Neutrophil (primary cell): ENCODE data around the gene HK1.

Experiments used
- H3K27ac ChIP-seq: fragments of 200-600 bp; sonication (generic); 2 replicates; pipeline ENCODE4 v1.5.1; 2016; ENCODE audit warnings: mild to moderate bottlenecking, moderate library complexity
- H3K27me3 ChIP-seq: fragments of 200-600 bp; sonication (generic); 2 replicates; pipeline ENCODE4 v1.6.0; 2016; ENCODE audit warnings: mild to moderate bottlenecking
- H3K36me3 ChIP-seq: fragments of 200-600 bp; sonication (generic); 2 replicates; pipeline ENCODE4 v1.5.1; 2017
- H3K4me1 ChIP-seq, 2 experiments: fragments of 200-600 bp in 1 of 2; sonication (generic) in 1 of 2; 1 replicate in 1 of 2; 2 replicates in 1 of 2; pipeline versions ENCODE4 v1.5.1 to v1.6.1; 2013 to 2016; ENCODE audit warnings: low read depth in 1 of 2, low read length in 1 of 2, mild to moderate bottlenecking in 1 of 2, moderate library complexity in 1 of 2; ENCODE audit not compliant: control insufficient read depth in 1 of 2, insufficient read depth in 1 of 2
- H3K4me3 ChIP-seq, 2 experiments: fragments of 200-600 bp in 1 of 2; sonication (generic) in 1 of 2; 1 replicate in 1 of 2; 2 replicates in 1 of 2; pipeline ENCODE4 v1.5.1; 2013 to 2016; ENCODE audit warnings: low read depth in 1 of 2, low read length in 1 of 2, mild to moderate bottlenecking in 1 of 2, moderate library complexity in 1 of 2
- H3K9me3 ChIP-seq: fragments of 200-600 bp; sonication (generic); 2 replicates; pipeline ENCODE4 v1.5.1; 2016
- TF ChIP-seq, protein P1 (sequence below): fragments of 200-600 bp; sonication (generic); IDR thresholded peaks from 2 replicates; pipeline ENCODE4 v1.5.1; 2016; ENCODE audit warnings: antibody characterized with exemption

Gene HK1

GRCh38 chr10:69387500-69387899, 109.2 kb downstream of the HK1 start:
- H3K27me3 ChIP-seq = no peaks in the 10 kb centered on the region
- H3K9me3 ChIP-seq = no peaks in the 10 kb centered on the region
- H3K4me1 ChIP-seq = peaks cover 3 to 4% of the 10 kb centered on the region in 2 experiments
- H3K27ac ChIP-seq = no peak overlapping the region
- TF ChIP-seq, protein P1, sequence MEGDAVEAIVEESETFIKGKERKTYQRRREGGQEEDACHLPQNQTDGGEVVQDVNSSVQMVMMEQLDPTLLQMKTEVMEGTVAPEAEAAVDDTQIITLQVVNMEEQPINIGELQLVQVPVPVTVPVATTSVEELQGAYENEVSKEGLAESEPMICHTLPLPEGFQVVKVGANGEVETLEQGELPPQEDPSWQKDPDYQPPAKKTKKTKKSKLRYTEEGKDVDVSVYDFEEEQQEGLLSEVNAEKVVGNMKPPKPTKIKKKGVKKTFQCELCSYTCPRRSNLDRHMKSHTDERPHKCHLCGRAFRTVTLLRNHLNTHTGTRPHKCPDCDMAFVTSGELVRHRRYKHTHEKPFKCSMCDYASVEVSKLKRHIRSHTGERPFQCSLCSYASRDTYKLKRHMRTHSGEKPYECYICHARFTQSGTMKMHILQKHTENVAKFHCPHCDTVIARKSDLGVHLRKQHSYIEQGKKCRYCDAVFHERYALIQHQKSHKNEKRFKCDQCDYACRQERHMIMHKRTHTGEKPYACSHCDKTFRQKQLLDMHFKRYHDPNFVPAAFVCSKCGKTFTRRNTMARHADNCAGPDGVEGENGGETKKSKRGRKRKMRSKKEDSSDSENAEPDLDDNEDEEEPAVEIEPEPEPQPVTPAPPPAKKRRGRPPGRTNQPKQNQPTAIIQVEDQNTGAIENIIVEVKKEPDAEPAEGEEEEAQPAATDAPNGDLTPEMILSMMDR = no peak
- no peak overlapping the region for H3K4me3 ChIP-seq
- peaks cover 100% of the 10 kb centered on the region for H3K36me3 ChIP-seq

DNA sequence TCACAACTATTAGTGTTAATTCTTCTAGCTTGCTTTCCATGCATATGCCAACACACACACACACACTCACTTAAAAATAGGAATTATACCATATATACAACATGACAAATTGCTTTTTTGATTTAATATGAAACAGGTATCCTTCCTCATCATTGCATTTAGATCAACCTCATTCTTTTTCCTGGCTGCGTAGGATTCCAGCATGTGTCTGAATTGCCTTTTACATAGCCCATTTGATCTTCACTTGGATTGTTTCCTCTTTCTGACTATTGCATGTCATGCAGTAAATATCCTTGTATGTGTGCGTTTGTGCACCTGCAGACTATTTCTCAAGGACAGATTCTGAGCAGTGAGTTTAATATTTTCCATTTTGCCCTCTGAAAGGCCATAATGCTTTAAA, 110.2 kb downstream of the HK1 start:
- Histone ChIP-seq H3K4me3 (no peak overlapping the region), H3K4me1 (peaks cover 4 to 5% of the 10 kb centered on the region in 2 experiments), H3K27ac (no peak overlapping the region), H3K36me3 (peaks cover 94% of the 10 kb centered on the region), H3K9me3 (no peaks in the 10 kb centered on the region), H3K27me3 (no peaks in the 10 kb centered on the region)
- TF ChIP-seq, protein P1 = no peak

GRCh38 chr10:69389827-69390490, 111.7 kb downstream of the HK1 start:
- no peak overlapping the region for H3K4me3 ChIP-seq
- peaks cover 4 to 5% of the 10 kb centered on the region in 2 experiments for H3K4me1 ChIP-seq
- peaks cover 94% of the 10 kb centered on the region for H3K36me3 ChIP-seq
- TF ChIP-seq, protein P1 = no peak
- no peaks in the 10 kb centered on the region for H3K9me3 ChIP-seq
- no peaks in the 10 kb centered on the region for H3K27me3 ChIP-seq
- H3K27ac ChIP-seq = no peak overlapping the region

DNA sequence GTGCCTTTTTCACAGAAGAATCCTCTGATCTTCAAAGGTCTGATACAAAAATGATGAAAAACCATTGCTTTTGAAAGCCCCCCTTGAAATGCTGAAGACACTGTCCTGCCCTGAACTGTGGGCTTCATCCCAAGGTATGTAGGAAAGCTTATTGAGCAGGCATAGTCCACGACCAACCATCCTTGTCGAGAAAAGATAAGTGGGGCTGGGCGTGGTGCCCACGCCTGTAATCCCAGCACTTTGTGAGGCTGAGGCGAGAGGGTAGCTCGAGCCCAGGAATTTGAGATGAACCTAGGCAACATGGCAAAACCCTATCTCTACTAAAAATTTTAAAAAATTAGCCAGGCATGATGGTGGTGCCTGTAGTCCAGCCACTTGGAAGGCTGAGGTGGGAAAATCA, 112.9 kb downstream of the HK1 start:
- H3K4me3 ChIP-seq = no peak overlapping the region
- H3K27me3 ChIP-seq = no peaks in the 10 kb centered on the region
- peaks cover 93% of the 10 kb centered on the region for H3K36me3 ChIP-seq
- TF ChIP-seq, protein P1 = no peak
- H3K4me1 ChIP-seq = peaks cover 4 to 5% of the 10 kb centered on the region in 2 experiments
- H3K9me3 ChIP-seq = no peaks in the 10 kb centered on the region
- H3K27ac ChIP-seq = no peak overlapping the region

DNA sequence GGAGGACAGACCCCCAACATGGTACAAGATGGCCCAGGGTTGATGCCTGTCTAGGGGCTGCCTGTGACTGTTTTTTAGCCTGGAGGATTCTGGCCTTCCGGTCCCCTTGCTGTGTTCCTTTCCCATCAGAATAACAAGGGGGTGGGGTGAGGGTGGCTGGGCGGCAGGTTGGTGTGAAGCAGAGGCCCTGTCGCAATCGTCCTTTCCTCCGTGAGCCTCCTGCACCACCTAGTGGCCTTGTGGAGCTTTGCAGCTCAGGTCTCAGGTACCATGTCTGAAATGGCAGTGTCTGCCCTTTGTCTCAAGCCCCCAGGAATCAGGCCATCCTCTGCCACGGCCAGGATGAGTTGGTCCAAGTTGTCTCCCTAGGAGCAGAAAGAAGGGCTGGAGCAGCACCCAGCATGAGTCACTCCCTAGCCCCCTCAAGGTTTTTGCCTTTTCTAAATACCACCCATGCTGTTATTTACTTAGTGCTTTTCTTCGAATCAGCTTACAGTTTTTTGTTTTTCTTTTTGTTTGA, 114.2 kb downstream of the HK1 start:
- Histone ChIP-seq H3K27ac (peak overlapping the region; percentile 25), H3K4me3 (no peak overlapping the region), H3K4me1 (peaks cover 4 to 5% of the 10 kb centered on the region in 2 experiments), H3K27me3 (no peaks in the 10 kb centered on the region), H3K9me3 (no peaks in the 10 kb centered on the region), H3K36me3 (peaks cover 93% of the 10 kb centered on the region)
- TF ChIP-seq, protein P1 = peak; percentile 93
